Erythroblast (primary cell): ENCODE measurements around the gene TRIM68.

ENCODE experiments used
- GATA1 ChIP-seq: IDR thresholded peaks from 2 replicates; pipeline ENCODE4 v1.6.1; 2011; ENCODE audit warnings: low read depth, mild to moderate bottlenecking, control low read depth, low read length, moderate library complexity
- POLR2A ChIP-seq: IDR thresholded peaks from 2 replicates; pipeline ENCODE4 v1.6.1; 2011; ENCODE audit warnings: mild to moderate bottlenecking, low read length

DNA sequence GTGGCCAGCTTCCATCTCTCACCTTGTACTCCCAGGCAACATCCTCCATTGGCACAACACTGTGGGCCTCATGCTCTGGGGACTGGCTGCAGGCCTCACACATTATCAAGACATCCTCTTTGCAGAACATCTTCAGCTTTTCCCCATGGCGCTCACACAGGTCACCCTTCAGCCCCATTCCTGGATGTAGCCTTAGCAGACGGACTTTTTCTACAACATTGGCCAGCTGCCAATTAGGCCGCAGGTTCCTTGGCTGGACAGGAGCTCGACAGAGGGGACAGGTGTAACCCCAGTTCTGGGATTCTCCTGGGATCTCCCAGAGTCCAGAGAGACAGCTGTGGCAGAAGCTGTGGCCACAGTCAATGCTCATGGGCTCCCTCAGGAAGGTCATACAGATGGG is 3.0 kb downstream of the TRIM68 start:
- no peak for TF ChIP-seq POLR2A
- no peak for TF ChIP-seq GATA1
